GM19239 (cell line): Measurements from ENCODE around the gene XIRP1.
"Not testable (repeated sequence)": the region's sequence is repeated elsewhere in the genome, so short reads cannot be mapped to it uniquely, and the experiment has no call there.

ENCODE experiments used
- DNase-seq: peaks from one replicate; pipeline ENCODE4 v3.0.0; 2011; ENCODE audit warnings: low spot score; ENCODE audit not compliant: insufficient read length
- FAIRE-seq: peaks from 2 replicates; lab custom pipeline; 2011; peaks lifted over from hg19 to GRCh38; lab: Jason Lieb, UNC

The XIRP1 gene

GRCh38 chr3:39192490-39193092 lies at the start of gene XIRP1:
XIRP1 (minus strand) TSS chr3:39192595; CDS start chr3:39189445, 3,150 bp downstream.
- DNase-seq: no peak
- FAIRE-seq: no peak

- FAIRE-seq (no peak), DNase-seq (no peak)
These were observed 49.2 kb upstream of the XIRP1 start for GRCh38 chr3:39241561-39241960.

GRCh38 chr3:39237027-39237426 lies 44.6 kb upstream of the XIRP1 start:
- FAIRE-seq: no peak
- no peak for DNase-seq

- FAIRE-seq: no peak
- no peak for DNase-seq
These were observed 42.3 kb upstream of the XIRP1 start for GRCh38 chr3:39234651-39235050.

DNA sequence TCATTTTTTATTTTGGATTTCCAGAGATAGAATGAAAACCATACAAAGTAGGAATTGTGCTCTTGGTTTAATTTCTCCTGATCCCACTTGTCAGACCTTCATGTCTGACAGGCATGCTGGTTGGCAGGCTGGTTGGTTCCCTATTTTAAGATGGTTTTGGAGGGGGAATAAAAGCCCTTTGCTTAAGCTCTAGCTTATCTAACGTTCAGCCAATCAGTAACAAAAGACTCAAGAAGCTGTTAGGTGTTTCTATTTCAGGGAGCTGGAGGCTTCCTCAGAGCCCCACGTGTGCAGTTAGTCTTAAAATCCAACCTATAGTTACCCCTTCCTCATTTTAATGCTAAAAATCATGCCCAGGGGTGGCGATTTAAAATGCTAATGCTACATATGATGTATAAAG lies 40.5 kb upstream of the XIRP1 start:
- DNase-seq: no peak

GRCh38 chr3:39230453-39230852 lies 38.1 kb upstream of the XIRP1 start:
- FAIRE-seq (no peak), DNase-seq (no peak)

More for the DNA sequence above, 40.5 kb upstream of the XIRP1 start:
- FAIRE-seq: no peak

DNA sequence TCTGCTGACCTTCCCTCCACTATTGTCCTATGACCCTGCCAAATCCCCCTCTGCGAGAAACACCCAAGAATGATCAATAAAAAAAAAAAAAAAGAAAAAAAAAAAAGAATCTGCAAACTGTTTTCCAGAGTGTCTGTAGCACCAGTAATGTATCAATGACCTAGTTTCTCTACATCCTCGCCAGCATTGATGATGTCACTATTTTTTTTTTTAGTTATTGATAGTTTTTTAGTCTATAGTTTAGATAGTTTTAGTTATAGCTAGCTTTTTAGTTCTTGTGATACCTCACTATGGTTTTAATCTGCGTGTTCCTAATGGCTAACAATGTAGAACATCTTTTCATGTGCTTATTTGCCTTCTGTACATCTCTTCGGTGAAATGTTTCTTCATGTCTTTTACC lies 36.1 kb upstream of the XIRP1 start:
- no peak for FAIRE-seq
- no peak for DNase-seq

DNA sequence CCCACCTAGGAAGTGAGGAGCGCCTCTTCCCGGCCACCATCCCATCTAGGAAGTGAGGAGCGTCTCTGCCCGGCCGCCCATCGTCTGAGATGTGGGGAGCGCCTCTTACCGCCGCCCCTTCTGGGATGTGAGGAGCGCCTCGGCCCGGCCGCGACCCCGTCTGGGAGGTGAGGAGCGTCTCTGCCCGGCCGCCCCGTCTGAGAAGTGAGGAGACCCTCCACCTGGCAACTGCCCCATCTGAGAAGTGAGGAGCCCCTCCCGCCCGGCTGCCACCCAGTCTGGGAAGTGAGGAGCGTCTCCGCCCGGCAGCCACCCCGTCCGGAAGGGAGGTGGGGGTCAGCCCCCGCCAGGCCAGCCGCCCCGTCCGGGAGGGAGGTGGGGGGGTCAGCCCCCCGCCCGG lies 35.2 kb upstream of the XIRP1 start:
- DNase-seq, FAIRE-seq: not testable (repeated sequence)

- DNase-seq (peak; percentile 26), FAIRE-seq (peak; percentile 80)
These were observed 33.8 kb upstream of the XIRP1 start for GRCh38 chr3:39226106-39226741.

DNA sequence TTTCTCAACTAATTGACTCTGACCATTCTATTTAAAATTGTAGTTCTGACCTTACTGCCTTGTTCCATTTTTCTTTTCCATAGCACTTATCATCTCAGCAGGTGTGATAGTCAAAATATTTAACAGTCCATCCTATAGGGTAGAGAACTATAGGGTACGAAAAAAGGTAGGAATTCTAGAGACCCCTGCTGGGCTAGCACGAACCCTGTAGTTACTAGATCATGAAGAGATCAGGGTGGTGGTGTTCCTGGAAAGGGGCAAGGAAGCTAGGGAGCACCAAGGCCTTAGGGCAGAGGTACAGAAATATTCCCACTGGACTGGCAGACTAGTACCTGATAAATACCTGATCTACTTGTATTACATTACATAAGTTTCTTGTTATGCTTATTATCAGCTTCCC lies 31.9 kb upstream of the XIRP1 start:
- no peak for FAIRE-seq
- DNase-seq: no peak

- no peak for FAIRE-seq
These were observed 30.5 kb upstream of the XIRP1 start for GRCh38 chr3:39222939-39223338.

DNA sequence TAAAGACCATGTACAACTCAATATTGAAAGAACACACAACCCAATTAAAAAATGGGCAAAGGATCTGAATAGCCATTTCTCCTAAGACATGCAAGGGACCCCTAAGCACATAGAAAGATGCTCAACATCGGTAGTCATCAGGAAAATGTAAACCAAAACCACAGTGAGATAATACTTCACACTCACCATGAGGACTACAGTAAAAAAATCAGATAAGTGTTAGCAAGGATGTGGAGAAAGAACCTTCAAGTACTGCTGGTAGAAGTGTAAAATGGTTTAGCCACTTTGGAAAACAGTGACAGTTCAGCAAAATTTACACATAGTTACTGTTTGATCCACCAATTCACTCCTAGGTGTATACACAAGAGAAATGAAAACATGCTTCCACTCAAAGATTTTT lies 30.1 kb upstream of the XIRP1 start:
- FAIRE-seq: no peak
- no peak for DNase-seq

More at GRCh38 chr3:39222939-39223338, 30.5 kb upstream of the XIRP1 start:
- DNase-seq: no peak

DNA sequence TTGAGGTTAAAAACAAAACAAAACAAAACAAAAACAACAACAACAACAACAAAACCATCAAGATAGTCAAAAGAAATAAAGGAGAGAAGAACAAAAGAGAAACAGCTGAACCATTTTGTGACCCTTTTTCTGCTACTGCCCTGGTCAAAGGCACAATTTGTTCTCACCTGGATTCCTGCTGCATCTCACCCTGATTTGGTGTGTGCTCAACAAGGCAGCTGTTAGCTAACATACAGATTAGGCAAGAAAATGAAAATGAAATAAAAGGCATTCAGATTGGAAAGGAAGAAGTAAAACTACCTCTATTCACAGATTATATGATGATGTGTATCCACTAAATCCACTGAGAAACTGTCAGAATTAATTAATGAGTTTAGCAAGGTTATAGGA lies 28.7 kb upstream of the XIRP1 start:
- FAIRE-seq: peak; percentile 59
- no peak for DNase-seq

DNA sequence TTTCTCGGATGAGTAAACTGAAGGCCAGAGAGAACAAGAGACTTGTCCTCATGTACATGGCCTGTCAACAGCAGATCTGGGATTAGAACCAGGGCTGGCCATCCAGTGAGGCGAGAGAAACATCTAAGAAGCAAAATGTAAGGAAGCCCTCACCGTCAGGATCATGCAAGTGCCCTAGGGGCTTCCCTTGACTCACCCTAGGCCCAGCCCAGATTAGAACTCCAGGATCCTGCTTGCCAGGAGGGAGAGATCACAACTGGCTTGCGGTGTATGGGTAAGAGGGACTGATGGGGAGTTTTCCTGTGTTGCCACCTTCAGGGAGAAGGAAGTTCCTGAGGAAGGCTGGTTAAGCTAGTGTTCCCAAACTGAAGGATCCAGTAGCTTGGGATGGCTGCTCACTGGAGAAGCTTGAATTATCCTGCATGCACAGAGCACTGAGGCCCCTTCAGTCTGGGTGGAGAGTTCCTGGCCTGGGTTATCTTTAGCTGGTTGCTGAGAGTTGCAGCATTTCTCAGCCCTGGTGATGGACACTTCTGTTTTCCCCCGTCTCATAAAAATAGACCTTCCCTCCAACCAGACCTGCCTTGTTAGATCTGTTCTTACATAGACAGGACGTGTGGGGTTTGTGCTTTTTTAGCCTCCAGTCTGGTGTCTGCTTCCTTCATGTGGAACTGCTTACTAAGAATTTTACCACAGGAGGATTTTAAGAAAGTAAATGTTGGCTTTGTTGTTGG lies 28.2 kb upstream of the XIRP1 start:
- no peak for DNase-seq
- peak; percentile 69 for FAIRE-seq

DNA sequence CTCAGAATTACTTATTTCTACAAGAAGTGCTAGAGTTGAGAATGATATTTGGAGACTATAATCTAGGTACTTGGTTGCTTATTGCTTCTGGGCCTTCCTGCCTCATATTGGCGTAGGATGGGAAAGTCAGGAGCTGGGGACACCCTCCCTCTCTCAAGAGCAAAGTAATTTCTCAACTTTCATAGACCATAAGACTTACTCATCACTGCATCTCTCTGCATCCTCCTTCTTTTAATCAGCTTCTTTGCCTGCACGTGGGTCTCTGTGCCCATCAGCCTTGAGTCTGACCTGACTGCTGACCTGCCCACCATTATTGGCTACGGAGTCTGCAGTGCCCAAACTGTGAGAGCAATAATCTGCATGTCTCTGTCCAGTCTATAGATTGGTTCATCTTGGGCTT lies 27.3 kb upstream of the XIRP1 start:
- no peak for FAIRE-seq

DNA sequence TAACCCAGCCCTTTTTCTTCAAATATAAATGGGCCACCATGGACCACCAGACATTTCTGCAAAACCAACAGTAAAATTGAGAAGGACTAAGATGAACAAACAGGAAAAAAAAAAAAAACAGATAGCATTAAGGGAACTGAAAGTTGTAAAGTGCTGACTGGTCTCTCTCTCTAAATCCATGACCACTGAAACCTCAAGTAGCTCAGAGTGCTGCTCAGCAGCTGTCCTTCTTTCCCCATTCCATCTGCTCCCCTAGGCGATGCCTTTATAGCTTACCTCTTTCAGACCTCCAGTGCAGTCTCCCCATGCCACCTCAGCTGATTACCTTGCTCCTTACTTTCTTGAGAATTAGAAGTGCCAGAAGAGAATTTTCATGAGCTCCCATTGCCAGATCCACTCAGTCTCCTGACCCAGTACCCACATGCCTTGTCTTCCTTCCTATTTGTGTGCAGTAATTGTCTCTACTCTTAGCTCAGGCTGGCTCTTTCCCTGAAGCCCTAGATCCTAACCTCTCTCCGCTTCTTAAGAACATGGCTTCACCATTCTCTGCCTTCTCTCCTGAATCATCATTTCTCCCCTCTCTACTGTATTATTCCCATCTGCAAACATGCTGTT lies 23.9 kb upstream of the XIRP1 start:
- FAIRE-seq: peak; percentile 95
- DNase-seq: peak; percentile 68

More for the DNA sequence above, 27.3 kb upstream of the XIRP1 start:
- no peak for DNase-seq

- DNase-seq (no peak), FAIRE-seq (no peak)
These were observed 21.2 kb upstream of the XIRP1 start for GRCh38 chr3:39213613-39214012.

DNA sequence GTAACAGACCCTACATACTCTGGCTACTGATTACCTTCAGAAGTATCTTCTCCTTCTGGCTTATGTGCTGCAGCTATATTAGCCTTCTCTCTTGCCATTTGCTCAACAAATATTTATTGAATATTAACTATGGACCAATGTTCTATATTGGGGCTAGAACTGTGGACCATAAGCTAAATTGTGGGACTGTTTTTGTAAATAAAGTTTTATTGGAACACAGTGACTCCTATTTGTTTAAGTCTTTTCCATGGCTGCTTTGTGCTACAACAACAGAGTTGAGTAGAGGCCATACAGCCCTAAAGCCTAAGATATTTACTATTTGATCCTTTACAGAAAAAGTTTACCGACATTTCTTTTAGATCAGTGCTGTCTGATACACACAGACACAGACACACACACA lies 20.3 kb upstream of the XIRP1 start:
- DNase-seq (no peak), FAIRE-seq (no peak)

DNA sequence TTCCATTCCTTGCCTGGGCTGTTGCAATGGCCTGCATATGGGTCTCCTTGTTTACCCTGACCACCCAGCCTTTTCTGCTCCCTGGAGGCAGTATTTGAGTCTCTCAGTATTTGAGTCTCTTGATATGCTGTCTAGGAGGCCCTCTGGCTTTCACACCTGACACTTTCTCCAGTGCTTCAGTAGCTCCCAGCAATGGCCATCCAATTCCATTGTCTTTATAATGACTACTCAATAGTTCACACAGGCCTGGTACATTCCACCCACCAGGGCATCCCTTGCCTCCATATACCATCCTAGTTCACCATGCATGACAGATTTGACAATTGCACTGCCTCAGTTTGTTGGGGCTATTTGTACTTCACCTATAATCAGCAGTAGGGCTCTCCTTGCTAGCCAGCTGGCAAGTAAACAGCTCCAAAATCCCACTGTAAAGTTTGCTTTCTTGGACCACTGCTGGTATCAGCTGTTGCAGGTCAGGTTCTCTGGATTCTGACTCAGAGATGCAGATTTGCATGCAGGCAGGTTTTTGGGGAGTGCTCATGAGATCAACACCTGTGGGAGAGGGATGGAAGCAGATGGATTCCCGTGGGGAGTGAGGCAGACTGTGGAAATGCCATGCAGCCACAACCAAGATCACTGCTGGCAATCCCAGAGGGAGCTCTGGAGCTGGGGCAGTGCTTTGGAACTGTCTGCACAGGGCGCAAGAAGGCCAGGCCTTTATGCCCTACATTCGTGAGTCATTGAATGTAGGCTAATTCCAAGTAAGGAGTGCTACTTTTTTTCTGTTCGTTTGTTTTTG lies 19.1 kb upstream of the XIRP1 start:
- FAIRE-seq (no peak), DNase-seq (no peak)

GRCh38 chr3:39210078-39210477 lies 17.7 kb upstream of the XIRP1 start:
- FAIRE-seq (peak; percentile 42), DNase-seq (no peak)
